GM19099 (cell line): ENCODE measurements around the gene SOX11.

Source experiments
- POLR2A ChIP-seq: IDR thresholded peaks from 3 replicates; pipeline ENCODE4 v1.6.1; 2011; ENCODE audit warnings: low read depth; ENCODE audit not compliant: insufficient read length; ENCODE audit errors: extremely low read depth

Gene SOX11

GRCh38 chr2:5691985-5692529 lies at the start of gene SOX11:
Gene SOX11 (plus strand): TSS chr2:5692384. CDS start chr2:5692722, 338 bp downstream.
- no peak for TF ChIP-seq POLR2A

GRCh38 chr2:5657231-5657630 lies 35.0 kb upstream of the SOX11 start:
- TF ChIP-seq POLR2A, result no peak

DNA sequence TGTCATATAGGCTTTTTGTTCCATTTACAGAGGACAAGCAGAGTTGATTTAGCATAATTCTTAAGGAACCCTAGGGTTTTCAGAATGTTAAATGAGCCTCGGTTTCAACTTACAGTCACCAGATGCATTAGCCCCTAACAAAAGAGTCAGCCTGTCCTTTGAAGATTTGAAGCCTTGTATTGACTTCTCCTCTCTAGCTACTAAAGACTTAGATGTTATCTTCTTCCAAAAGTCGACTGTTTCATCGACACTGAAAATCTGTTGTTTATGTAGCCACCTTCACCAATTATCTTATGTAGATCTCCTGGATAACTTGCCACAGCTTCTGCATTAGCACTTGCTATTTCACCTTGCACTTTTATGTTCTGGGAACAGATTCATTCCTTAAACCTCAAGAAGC lies 31.6 kb upstream of the SOX11 start:
- no peak for TF ChIP-seq POLR2A

DNA sequence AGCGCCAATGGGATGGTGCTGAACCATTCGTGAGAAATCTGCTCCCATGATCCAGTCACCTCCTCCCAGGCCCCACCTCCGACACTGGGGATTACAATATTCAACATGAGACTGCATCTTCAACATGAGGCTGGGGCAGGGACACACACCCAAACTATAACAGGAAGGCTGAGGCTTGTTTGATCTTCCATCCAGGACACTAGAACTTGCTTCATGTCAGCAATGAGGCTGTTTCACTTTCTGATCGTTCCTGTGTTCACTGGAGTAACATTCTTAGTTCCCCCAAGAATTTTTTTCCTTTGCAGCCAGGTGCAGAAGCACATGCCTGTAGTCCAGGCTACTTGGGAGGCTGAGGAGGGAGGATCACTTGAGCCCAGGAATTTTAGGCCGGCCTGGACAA lies 30.8 kb upstream of the SOX11 start:
- no peak for TF ChIP-seq POLR2A

DNA sequence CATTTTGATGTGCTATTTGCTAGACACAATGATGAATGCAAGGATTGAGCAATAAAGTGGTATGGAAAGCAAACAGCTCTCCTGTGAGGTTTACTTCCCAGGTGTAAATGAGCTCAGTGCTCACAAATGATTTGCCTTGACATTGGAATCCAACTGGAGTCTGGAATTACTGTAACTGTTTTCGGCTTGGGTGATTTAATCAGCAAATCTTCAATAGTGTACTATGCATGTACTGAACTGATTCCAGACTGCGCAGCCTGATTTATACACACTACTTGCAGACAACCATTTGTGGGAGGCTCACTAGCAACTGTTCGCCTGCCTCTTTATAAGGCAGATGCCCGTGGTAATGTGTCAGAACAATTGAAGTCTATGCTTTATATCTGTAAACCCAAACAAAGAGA lies 27.9 kb upstream of the SOX11 start:
- no peak for TF ChIP-seq POLR2A

- no peak for TF ChIP-seq POLR2A
Observed at GRCh38 chr2:5665066-5665465, 27.1 kb upstream of the SOX11 start.

DNA sequence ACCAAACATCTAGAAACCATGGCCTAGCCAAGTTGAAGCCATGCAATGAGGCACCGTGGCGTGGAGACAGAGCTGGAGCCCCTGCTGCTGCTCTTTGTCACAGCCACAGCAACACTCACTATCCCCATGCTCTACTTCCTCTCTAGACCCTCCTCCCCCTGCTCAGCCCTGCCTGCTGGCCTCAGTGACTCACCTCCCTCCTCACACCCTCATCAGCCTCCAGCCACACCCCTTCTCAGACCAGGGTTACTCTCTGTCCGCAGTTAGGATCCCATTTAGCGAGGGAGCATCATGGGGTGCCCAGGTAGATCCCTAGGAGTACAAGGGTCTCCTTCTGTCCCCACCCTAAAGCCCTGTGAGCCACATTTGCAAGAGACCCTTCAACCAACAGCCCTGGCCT lies 25.4 kb upstream of the SOX11 start:
- TF ChIP-seq POLR2A, result no peak

DNA sequence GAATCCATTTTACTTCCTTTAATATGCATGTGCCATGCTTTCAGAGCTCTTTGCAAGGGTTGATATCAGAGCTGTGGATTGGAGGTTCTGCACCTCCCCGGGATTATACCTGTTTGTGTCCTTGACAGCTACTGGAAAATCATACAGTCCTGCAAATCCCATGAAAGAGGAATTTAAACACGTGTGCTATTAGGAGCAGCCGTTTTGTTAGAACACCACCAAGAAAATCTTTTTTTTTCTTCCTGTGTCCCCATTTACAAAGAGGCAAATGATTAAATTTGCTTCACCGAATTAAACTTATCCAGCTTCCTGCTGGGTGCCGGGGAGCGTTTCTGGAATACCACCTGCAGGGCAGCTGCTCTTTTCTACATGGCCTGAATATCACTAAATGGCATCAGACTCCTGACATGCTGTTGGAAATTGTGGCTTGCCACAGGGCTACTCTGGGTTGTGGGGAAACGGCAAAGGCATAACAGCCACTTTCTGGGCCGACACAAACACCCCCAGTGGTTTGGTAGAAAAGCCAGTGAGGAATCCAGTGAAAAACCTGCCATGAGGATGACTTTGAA lies 23.4 kb upstream of the SOX11 start:
- TF ChIP-seq POLR2A, result no peak

DNA sequence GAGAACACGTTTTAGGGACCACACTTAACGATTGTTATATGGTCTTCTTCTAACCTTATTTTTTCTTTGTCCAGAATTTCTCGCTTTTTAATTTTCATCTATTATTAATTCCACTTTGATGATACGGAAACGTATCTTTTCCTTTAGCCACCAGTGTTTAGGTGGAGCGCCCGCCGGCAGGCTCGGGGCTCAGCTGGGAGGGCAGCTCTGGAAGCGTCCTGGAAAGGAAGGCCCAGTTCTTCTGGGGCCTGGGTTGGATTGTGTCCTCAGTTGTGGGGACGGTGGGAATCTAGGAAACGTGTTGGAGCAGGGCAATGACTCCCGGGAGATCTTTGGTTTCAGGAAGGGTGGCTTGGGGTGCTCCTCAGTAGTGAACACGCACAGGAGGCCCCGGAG lies 19.4 kb upstream of the SOX11 start:
- TF ChIP-seq POLR2A, result no peak

DNA sequence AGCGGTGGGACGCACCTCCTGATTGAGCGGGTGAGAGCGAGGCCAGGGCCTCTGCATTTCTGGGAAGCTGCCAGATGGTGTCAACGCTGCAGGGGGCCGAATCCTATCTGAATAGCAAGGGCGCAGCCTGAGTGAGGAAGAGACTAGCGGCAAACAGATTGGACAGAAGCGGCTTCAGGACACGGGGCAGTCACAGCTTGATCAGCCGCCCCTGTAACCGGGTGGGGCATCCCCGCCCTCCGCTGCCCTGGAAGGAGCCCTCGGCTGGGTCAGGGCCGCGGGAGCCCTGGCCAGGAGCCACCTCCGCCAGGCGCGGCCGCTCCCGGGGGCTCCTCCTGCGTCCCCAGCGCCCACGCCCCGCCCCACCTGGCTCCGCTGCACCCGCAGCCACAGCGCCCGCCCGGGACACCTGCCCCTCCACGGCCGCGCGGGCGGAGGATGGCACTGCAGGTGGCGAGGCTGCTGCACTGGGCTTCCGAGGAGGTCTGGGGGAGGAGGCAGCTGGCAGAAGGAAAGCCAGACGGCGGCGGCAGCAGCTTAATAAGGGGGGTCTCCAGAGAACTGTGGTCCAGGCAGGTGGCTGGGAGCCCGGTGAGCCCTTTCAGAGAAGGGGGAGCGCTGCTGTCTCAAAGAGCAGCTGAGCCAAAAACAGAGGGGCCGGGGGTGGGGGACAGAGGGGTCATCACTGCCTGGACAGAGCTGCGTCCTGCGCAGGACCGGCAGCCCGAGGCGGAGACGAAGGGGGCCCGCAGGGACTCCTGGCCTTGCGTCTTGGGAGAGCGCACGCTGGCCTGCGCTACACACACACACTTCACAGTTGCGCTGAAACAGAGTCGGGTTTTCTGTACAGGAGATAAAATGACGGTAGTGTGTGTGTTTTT lies 18.8 kb upstream of the SOX11 start:
- TF ChIP-seq POLR2A, result no peak

GRCh38 chr2:5674026-5674340 lies 18.2 kb upstream of the SOX11 start:
- no peak for TF ChIP-seq POLR2A

- TF ChIP-seq POLR2A, result no peak
Observed at GRCh38 chr2:5677133-5677532, 15.1 kb upstream of the SOX11 start.

DNA sequence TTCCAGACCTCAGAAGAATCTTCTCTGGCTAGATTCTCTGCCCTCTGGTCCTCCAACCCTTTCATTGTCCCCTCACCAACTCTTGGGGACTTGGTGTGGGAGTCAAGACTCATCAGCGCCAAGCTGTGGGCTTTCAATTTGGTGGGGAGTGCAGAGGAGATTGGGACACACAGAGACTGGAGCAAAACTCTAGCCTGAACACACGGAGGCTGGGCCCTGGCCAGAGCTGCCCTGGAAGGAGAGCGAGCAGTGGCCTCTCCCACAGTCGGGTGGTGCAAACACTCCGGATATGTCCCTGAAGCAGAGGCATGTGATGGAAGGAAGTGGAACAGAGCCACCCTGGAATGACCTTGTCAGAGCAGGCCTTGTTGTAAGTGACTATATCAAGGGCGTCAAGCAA lies 8.7 kb upstream of the SOX11 start:
- TF ChIP-seq POLR2A, result no peak

DNA sequence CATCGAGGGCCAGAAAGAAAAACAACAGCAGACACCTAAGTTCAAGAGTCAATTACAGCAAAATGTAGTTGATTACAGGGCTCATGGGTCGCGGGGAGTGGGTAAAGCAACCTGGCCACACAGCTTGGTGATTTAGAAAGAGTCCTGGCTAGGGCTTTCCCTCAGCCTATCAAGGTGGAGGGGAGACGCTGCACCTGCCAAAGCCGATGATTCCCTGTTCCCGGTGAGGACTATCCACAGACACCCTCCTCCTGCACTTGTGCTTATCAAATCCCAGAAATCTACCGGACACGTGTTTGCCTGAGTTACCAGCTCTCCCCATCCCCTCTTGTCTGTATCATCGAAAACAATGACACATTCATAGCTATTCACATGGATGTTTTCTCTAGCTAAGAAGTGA lies 7.0 kb upstream of the SOX11 start:
- TF ChIP-seq POLR2A, result no peak

DNA sequence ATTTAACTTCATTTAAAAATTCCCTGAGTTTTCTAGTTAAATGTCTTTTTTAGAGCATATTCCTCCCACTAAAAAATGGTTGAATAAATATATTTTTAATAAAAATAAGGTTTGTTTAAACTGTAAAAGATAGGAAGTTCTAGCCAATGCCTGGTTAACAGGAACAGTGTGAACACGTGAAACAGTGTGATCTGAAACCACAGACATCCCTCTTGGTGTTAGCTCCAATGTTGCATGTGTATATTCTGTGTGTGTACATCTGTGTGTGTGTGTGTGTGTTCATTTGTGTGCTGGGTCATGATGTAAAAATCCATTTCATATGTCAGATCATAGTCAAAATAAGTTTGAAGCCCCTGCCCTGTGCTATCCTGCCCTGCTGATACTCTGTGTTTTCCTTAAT lies 6.1 kb upstream of the SOX11 start:
- TF ChIP-seq POLR2A, result no peak

DNA sequence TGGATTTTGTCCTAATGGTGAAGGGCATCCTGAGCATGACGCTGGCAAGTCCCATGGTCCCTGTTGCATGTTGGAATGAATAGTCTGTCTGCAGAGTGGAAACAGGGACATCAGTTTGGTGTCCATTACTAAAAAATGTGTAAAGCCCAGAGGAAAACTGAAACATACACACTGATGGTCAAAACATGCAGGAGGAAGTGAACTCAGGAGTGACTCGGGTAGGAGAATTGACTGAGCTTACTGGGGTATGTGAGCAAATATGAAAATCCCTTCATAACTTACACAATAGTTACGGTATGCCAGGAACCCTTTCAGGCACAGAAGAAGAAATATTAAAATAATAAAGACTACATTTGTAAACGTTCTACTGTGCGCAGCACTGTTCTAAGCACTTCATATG lies 5.6 kb upstream of the SOX11 start:
- TF ChIP-seq POLR2A, result no peak
